CD14-positive monocyte (primary cell): ENCODE results near the gene GRIA1. TPM values are rescaled to one million over a fixed set of nuclear protein-coding genes. Genes with fewer than 3 reads are reported as not detected.

Experiments
- DNase-seq, 3 donors: peaks; one replicate each; pipeline ENCODE4 v3.0.0-alpha.2; 2011 to 2022
- H2AFZ ChIP-seq: 2 replicates; pipeline ENCODE4 v1.6.0; 2012; ENCODE audit warnings: mild to moderate bottlenecking, low read depth, low read length, inconsistent platforms; ENCODE audit not compliant: insufficient read depth, poor library complexity, severe bottlenecking
- H3K27ac ChIP-seq, 2 donors: 1 replicate in 1 of 2; 2 replicates in 1 of 2; pipeline ENCODE4 v1.5.1; 2012 to 2013; ENCODE audit warnings: low read length in 2 of 2, control low read depth in 1 of 2, inconsistent platforms in 1 of 2, low read depth in 1 of 2, mild to moderate bottlenecking in 1 of 2
- H3K27me3 ChIP-seq, 2 donors: one replicate each; pipeline versions ENCODE4 v1.6.0 to v1.6.1; 2011 to 2013; ENCODE audit warnings: low read length in 2 of 2; ENCODE audit not compliant: control insufficient read depth in 2 of 2, insufficient read depth in 2 of 2
- H3K36me3 ChIP-seq, 2 donors: replicated peaks in 1 of 2; 1 replicate in 1 of 2; 2 replicates in 1 of 2; pipeline versions ENCODE4 v1.5.1 to v1.6.1; 2012 to 2013; ENCODE audit warnings: low read length in 2 of 2, control low read depth in 1 of 2, inconsistent platforms in 1 of 2, mild to moderate bottlenecking in 1 of 2; ENCODE audit not compliant: insufficient read depth in 2 of 2, control insufficient read depth in 1 of 2
- H3K4me1 ChIP-seq, 2 donors: 1 replicate in 1 of 2; 2 replicates in 1 of 2; pipeline versions ENCODE4 v1.5.1 to v1.6.1; 2012 to 2013; ENCODE audit warnings: low read length in 2 of 2, control low read depth in 1 of 2, inconsistent platforms in 1 of 2, mild to moderate bottlenecking in 1 of 2, moderate library complexity in 1 of 2; ENCODE audit not compliant: insufficient read depth in 2 of 2, control insufficient read depth in 1 of 2
- H3K4me2 ChIP-seq: replicated peaks from 2 replicates; pipeline ENCODE3; 2012; ENCODE audit warnings: low read length, moderate library complexity, mild to moderate bottlenecking; ENCODE audit not compliant: poor library complexity, severe bottlenecking; ENCODE audit errors: extremely low read depth
- H3K4me3 ChIP-seq, 3 experiments: fragments of 200-600 bp in 1 of 3; sonication (generic) in 1 of 3; replicated peaks in 1 of 3; 1 replicate in 2 of 3; 2 replicates in 1 of 3; pipeline ENCODE4 v1.5.1; 2011 to 2013; ENCODE audit warnings: low read length in 3 of 3, mild to moderate bottlenecking in 3 of 3, control low read depth in 2 of 3, low read depth in 2 of 3, inconsistent platforms in 1 of 3, moderate library complexity in 1 of 3
- H3K79me2 ChIP-seq: 2 replicates; pipeline ENCODE4 v1.6.0; 2012; ENCODE audit warnings: mild to moderate bottlenecking, control low read depth, inconsistent platforms, low read length, moderate library complexity; ENCODE audit not compliant: insufficient read depth
- H3K9ac ChIP-seq: 2 replicates; pipeline ENCODE4 v1.6.0; 2017; ENCODE audit warnings: low read length, mild to moderate bottlenecking; ENCODE audit not compliant: insufficient read depth, poor library complexity, severe bottlenecking
- H3K9me3 ChIP-seq, 2 donors: replicated peaks in 1 of 2; 1 replicate in 1 of 2; 2 replicates in 1 of 2; pipeline versions ENCODE4 v1.5.1 to v1.6.1; 2012 to 2013; ENCODE audit warnings: low read length in 2 of 2, control low read depth in 1 of 2; ENCODE audit not compliant: control insufficient read depth in 1 of 2, insufficient read depth in 1 of 2
- H4K20me1 ChIP-seq: 2 replicates; pipeline ENCODE4 v1.6.0; 2012; ENCODE audit warnings: mild to moderate bottlenecking, low read length, control low read depth, moderate library complexity; ENCODE audit not compliant: insufficient read depth
- H3K27ac Mint-ChIP-seq, 7 donors: one replicate each; pipeline ENCODE4 v1.8.0; 2020; ENCODE audit warnings: mild to moderate bottlenecking in 7 of 7, mixed read lengths in 7 of 7, moderate library complexity in 6 of 7, inconsistent platforms in 2 of 7
- H3K27me3 Mint-ChIP-seq, 3 donors: one replicate each; pipeline ENCODE4 v1.8.0; 2021 to 2022; ENCODE audit warnings: low read depth in 3 of 3, mild to moderate bottlenecking in 3 of 3, mixed read lengths in 3 of 3, moderate library complexity in 3 of 3, inconsistent platforms in 1 of 3
- H3K36me3 Mint-ChIP-seq, 2 donors: one replicate each; pipeline ENCODE4 v1.8.0; 2020; ENCODE audit warnings: mixed read lengths in 2 of 2, inconsistent platforms in 1 of 2, mild to moderate bottlenecking in 1 of 2
- H3K4me1 Mint-ChIP-seq: one replicate; pipeline ENCODE4 v1.8.0; 2020; ENCODE audit warnings: mild to moderate bottlenecking, mixed read lengths
- H3K4me3 Mint-ChIP-seq, 2 donors: one replicate each; pipeline ENCODE4 v1.8.0; 2020; ENCODE audit warnings: mild to moderate bottlenecking in 2 of 2, mixed read lengths in 2 of 2, moderate library complexity in 1 of 2
- H3K9me3 Mint-ChIP-seq, 7 donors: one replicate each; pipeline ENCODE4 v1.8.0; 2020 to 2022; ENCODE audit warnings: mixed read lengths in 7 of 7, mild to moderate bottlenecking in 6 of 7, moderate library complexity in 6 of 7, inconsistent platforms in 2 of 7
- WGBS: methylation state at CpG from one replicate; pipeline ENCODE4 v1.1.5; 2013; ENCODE audit warnings: missing lambda C conversion rate; ENCODE audit not compliant: insufficient coverage; 5-methylcytosine and 5-hydroxymethylcytosine counted together
- intact Hi-C, 2 donors: fragments of 100-400 bp; cut with micrococcal nuclease; formaldehyde crosslinking; loops; one replicate each; pipeline versions ENCODE4 v1.15.0 to v1.15.1; 2023
- polyA plus RNA-seq, 3 donors: library from polyadenylated mRNA; depleted of rRNA in 1 of 3; unstranded in 2 of 3; stranded (reverse) in 1 of 3; fragments of 300-500 nt in 2 of 3; fragments of >200 nt in 1 of 3; fragmentation: Illumina TruSeq in 2 of 3; gene quantifications; 1 replicate in 2 of 3; 2 replicates in 1 of 3; pipeline ENCODE4 v1.2.3, GENCODE V29; 2012 to 2021
- TF ChIP-seq, protein P1 (sequence below): fragments of 200-600 bp; IDR thresholded peaks from one replicate; pipeline ENCODE4 v1.8.0; 2022; ENCODE audit warnings: antibody characterized with exemption, mild to moderate bottlenecking

The GRIA1 gene
- polyA plus RNA-seq, 3 donors = not detected

DNA sequence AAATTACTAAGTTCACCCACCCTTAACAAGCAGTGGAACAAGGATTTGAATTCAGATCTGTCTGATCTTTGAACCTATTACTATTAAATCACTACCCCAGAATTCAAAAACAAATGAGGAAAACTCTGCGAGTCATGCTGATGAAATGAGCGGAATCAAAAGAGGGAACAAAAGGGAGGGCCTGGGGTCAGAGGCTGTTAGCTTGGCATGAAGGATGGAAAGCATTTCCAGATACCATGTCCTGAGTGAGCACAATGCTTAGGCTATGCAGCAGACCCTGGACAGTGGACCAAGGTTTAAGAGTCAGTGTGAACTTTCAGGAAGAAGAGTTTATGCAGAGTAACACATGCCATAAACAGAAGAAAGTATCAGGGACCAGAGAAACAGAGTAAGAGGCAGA lies 30.5 kb downstream of the GRIA1 start:
- Mint-ChIP-seq H3K4me3 (no peak overlapping the region), H3K9me3 (no peaks in the 10 kb centered on the region), H3K27me3 (peaks cover 0 to 5% (median 0%) of the 10 kb centered on the region in 3 donors), H3K4me1 (no peaks in the 10 kb centered on the region), H3K27ac (no peak overlapping the region), H3K36me3 (no peaks in the 10 kb centered on the region)
- Histone ChIP-seq H3K27me3 (no peaks in the 10 kb centered on the region), H3K4me2 (no peak overlapping the region), H2AFZ (no peak overlapping the region), H3K36me3 (no peaks in the 10 kb centered on the region), H3K27ac (no peak overlapping the region), H3K4me3 (no peak overlapping the region), H3K9ac (no peak overlapping the region), H3K79me2 (no peaks in the 10 kb centered on the region), H3K9me3 (no peaks in the 10 kb centered on the region), H3K4me1 (no peaks in the 10 kb centered on the region), H4K20me1 (no peaks in the 10 kb centered on the region)
- intact Hi-C loops = no loop called here
- DNase-seq = no peak
- 78% methylated on average over 2 of the region's 2 CpGs for WGBS
- TF ChIP-seq, protein P1, sequence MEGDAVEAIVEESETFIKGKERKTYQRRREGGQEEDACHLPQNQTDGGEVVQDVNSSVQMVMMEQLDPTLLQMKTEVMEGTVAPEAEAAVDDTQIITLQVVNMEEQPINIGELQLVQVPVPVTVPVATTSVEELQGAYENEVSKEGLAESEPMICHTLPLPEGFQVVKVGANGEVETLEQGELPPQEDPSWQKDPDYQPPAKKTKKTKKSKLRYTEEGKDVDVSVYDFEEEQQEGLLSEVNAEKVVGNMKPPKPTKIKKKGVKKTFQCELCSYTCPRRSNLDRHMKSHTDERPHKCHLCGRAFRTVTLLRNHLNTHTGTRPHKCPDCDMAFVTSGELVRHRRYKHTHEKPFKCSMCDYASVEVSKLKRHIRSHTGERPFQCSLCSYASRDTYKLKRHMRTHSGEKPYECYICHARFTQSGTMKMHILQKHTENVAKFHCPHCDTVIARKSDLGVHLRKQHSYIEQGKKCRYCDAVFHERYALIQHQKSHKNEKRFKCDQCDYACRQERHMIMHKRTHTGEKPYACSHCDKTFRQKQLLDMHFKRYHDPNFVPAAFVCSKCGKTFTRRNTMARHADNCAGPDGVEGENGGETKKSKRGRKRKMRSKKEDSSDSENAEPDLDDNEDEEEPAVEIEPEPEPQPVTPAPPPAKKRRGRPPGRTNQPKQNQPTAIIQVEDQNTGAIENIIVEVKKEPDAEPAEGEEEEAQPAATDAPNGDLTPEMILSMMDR = no peak

GRCh38 chr5:153523211-153523610 lies 32.7 kb downstream of the GRIA1 start:
- H3K4me2 ChIP-seq = no peak overlapping the region
- H3K4me3 Mint-ChIP-seq = no peak overlapping the region
- no peak overlapping the region for H3K27ac Mint-ChIP-seq

More at GRCh38 chr5:153523211-153523610, 32.7 kb downstream of the GRIA1 start:
- intact Hi-C loops = no loop called here
- Histone ChIP-seq H3K4me3 (no peak overlapping the region), H3K36me3 (no peaks in the 10 kb centered on the region), H3K9ac (no peak overlapping the region), H3K27me3 (no peaks in the 10 kb centered on the region), H4K20me1 (no peaks in the 10 kb centered on the region), H3K79me2 (no peaks in the 10 kb centered on the region), H3K4me1 (no peaks in the 10 kb centered on the region), H3K9me3 (no peaks in the 10 kb centered on the region), H2AFZ (no peak overlapping the region), H3K27ac (no peak overlapping the region)
- peaks cover 0 to 2% (median 1%) of the 10 kb centered on the region in 3 donors for H3K27me3 Mint-ChIP-seq
- TF ChIP-seq, protein P1 = no peak
- H3K9me3 Mint-ChIP-seq = no peaks in the 10 kb centered on the region
- no peaks in the 10 kb centered on the region for H3K4me1 Mint-ChIP-seq
- DNase-seq = no peak
- no peaks in the 10 kb centered on the region for H3K36me3 Mint-ChIP-seq
